Suppressor macrophage treated with lipopolysaccharide for 1 hour (primary cell): ENCODE results near the gene TMEM247.

Source experiments
- DNase-seq, 3 donors: peaks; one replicate each; pipeline ENCODE4 v3.0.0-alpha.2; 2020 to 2022

TMEM247 gene

GRCh38 chr2:46479265-46479664 is at the start of gene TMEM247:
Gene TMEM247, plus strand, starts transcription at chr2:46479565.
- DNase-seq, result no peak

- DNase-seq, result no peak
Observed at GRCh38 chr2:46430413-46430812, 49.0 kb upstream of the TMEM247 start.

- no peak for DNase-seq
Observed at GRCh38 chr2:46430992-46431391, 48.4 kb upstream of the TMEM247 start.

- no peak for DNase-seq
Observed at GRCh38 chr2:46431481-46432235, 47.7 kb upstream of the TMEM247 start.

- DNase-seq, result no peak
Observed at GRCh38 chr2:46434851-46435273, 44.5 kb upstream of the TMEM247 start.

- DNase-seq, result no peak
Observed at GRCh38 chr2:46435353-46435752, 44.0 kb upstream of the TMEM247 start.

GRCh38 chr2:46435796-46436360 is 43.5 kb upstream of the TMEM247 start:
- DNase-seq, result no peak

GRCh38 chr2:46436800-46437199 is 42.6 kb upstream of the TMEM247 start:
- DNase-seq, result no peak

- no peak for DNase-seq
Observed at GRCh38 chr2:46438102-46438501, 41.3 kb upstream of the TMEM247 start.

GRCh38 chr2:46438794-46439193 is 40.6 kb upstream of the TMEM247 start:
- no peak for DNase-seq

- DNase-seq, result no peak
Observed at GRCh38 chr2:46439582-46439981, 39.8 kb upstream of the TMEM247 start.

- no peak for DNase-seq
Observed at GRCh38 chr2:46441838-46442712, 37.3 kb upstream of the TMEM247 start.

GRCh38 chr2:46444732-46445131 is 34.6 kb upstream of the TMEM247 start:
- DNase-seq, result no peak

GRCh38 chr2:46445556-46445955 is 33.8 kb upstream of the TMEM247 start:
- no peak for DNase-seq

- no peak for DNase-seq
Observed at GRCh38 chr2:46446871-46447568, 32.3 kb upstream of the TMEM247 start.

- DNase-seq, result no peak
Observed at GRCh38 chr2:46447649-46448048, 31.7 kb upstream of the TMEM247 start.

GRCh38 chr2:46448111-46448510 is 31.3 kb upstream of the TMEM247 start:
- DNase-seq, result no peak

GRCh38 chr2:46448641-46449040 is 30.7 kb upstream of the TMEM247 start:
- DNase-seq, result no peak

- no peak for DNase-seq
Observed at GRCh38 chr2:46449700-46450099, 29.7 kb upstream of the TMEM247 start.

GRCh38 chr2:46451131-46451711 is 28.1 kb upstream of the TMEM247 start:
- DNase-seq, result no peak

GRCh38 chr2:46456789-46457188 is 22.6 kb upstream of the TMEM247 start:
- DNase-seq, result no peak

- DNase-seq, result no peak
Observed at GRCh38 chr2:46458763-46459500, 20.4 kb upstream of the TMEM247 start.
